Activated CD4-positive, alpha-beta memory T cell treated with anti-CD3 and anti-CD28 coated beads for 36 hours (primary cell): ENCODE results near the gene DR1. TPM values are rescaled to one million over a fixed set of nuclear protein-coding genes. Genes with fewer than 3 reads are reported as not detected.
A peak's percentile ranks its signal among the peaks of the same experiment; 100 is the strongest.

Experiments
- CTCF ChIA-PET: fragments of 350-600 bp; sonication (Branson Sonifier 250); formaldehyde crosslinking; loops from one replicate; lab custom pipeline; 2021; ENCODE audit warnings: antibody characterized with exemption, inconsistent platforms; lab: Charles Lee
- POLR2A ChIA-PET: fragments of 350-600 bp; sonication (Branson Sonifier 250); formaldehyde crosslinking; loops from one replicate; lab custom pipeline; 2021; ENCODE audit warnings: antibody characterized with exemption; lab: Charles Lee
- DNase-seq: peaks from one replicate; pipeline ENCODE4 v3.0.0-alpha.2; 2020
- H3K27ac Mint-ChIP-seq: one replicate; pipeline ENCODE4 v1.8.0; 2021; ENCODE audit warnings: mixed read lengths
- H3K27me3 Mint-ChIP-seq: one replicate; pipeline ENCODE4 v1.8.0; 2021; ENCODE audit warnings: mixed read lengths
- H3K36me3 Mint-ChIP-seq: one replicate; pipeline ENCODE4 v1.8.0; 2021; ENCODE audit warnings: mixed read lengths
- H3K4me1 Mint-ChIP-seq: one replicate; pipeline ENCODE4 v1.8.0; 2021; ENCODE audit warnings: low read depth, mixed read lengths
- H3K4me3 Mint-ChIP-seq: one replicate; pipeline ENCODE4 v1.8.0; 2021; ENCODE audit warnings: mild to moderate bottlenecking, mixed read lengths
- H3K9me3 Mint-ChIP-seq: one replicate; pipeline ENCODE4 v1.8.0; 2021; ENCODE audit warnings: mixed read lengths
- intact Hi-C: fragments of 100-400 bp; cut with micrococcal nuclease; formaldehyde crosslinking; loops from one replicate; pipeline ENCODE4 v1.15.1; 2023
- total RNA-seq, 2 experiments: library from RNA; stranded (reverse); gene quantifications; one replicate each; pipeline ENCODE4 v1.2.3, GENCODE V29; 2021

DR1 gene
- total RNA-seq, result 10 to 100 TPM; 74.9 to 77.4 TPM

DNA sequence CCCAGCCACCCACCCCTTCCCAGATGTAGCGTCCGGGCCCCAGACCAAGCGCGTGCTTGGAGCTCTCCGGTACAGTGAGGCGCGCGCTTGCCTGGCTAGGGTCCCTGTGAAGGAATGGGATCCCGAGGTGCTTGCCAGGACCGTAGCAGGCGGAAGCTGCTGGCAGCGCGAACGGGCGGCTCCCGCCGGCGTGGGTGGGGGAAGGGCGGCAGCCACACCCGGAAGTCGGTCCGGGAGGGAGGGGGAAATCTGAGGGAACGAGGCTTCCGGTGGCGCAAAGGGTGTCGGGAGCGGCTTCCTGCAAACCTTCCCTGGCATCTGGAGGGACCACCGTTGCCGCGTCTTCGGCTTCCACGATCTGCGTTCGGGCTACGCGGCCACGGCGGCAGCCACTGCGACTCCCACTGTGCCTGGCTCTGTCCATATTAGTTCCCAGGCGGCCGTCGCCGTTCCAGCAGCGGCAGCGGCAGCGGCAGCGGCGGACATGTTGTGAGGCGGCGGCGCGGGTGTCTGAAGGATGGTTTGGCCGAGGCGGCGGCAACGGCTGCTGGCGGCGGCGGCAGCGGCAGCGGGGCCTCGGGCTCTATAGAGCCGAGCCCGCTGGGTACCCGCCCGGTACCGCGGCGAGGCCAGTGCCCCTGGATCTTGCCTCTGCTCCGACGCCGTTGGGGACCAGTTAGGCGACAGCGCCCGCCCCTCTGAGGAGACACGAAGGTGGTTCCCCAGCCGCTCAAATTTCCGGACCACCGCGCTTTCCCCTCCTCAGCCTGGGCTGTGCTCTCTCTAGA lies at the start of gene DR1:
Gene DR1 (plus strand): TSS at position 275 of the 788 bp plus-strand sequence. CDS start 739 bp downstream, outside the sequence.
- CTCF ChIA-PET, result interaction anchor here (1.1 to 2.7 kb wide), 5 partner anchors 9 to 564 kb away, joined by 3 to 26 read pairs (median 4); partner anchors contain the start of gene GCLM

DNA sequence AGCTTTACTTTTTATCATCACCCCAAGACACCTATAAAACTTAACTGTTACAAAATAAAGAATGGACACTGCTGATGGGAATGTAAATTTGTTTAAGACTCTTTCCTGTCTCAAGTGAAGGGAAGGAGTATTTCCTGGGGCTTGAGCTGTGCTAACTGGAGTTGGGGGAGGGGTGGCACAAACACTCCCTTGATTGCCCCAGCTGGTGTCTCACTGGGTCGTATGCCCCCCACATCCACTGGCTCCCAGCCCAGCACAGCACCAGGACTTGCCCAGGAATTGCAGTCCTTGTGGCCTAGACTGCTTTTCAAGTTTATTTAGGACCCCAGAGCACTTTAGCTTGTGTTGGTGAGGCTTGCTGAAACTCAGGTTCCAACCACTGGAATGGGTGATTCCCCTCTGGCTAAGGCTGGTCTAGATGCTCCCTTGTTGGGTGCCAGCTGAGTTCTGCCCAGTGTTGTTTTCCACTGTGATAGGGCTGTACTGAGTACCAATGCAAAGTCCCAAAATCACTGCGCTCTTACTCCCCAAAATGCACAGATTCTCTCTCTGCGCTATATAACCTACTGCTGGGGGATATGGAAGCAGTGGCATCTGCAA lies 49.1 kb upstream of the DR1 start:
- no peak for DNase-seq
- Mint-ChIP-seq H3K36me3 (peaks cover 12% of the 10 kb centered on the region), H3K27me3 (no peaks in the 10 kb centered on the region), H3K4me3 (no peak overlapping the region), H3K9me3 (no peaks in the 10 kb centered on the region), H3K4me1 (no peaks in the 10 kb centered on the region), H3K27ac (no peak overlapping the region)
- POLR2A ChIA-PET, result no interaction called here
- intact Hi-C loops, result no loop called here
- CTCF ChIA-PET, result no interaction called here

More for the DNA sequence above, at the start of gene DR1:
- DNase-seq, result peak; percentile 95
- POLR2A ChIA-PET, result interaction anchor here (0.6 to 2.6 kb wide), 14 partner anchors 9 to 1581 kb away, joined by 3 to 15 read pairs (median 5); partner anchors contain the start of genes DNTTIP2 and MTF2
- intact Hi-C loops, result loop anchor here (1.0 to 5.0 kb wide), 9 partner anchors 41 to 1071 kb away; partner anchors contain the start of genes ABCD3, CCDC18, DIPK1A and DNTTIP2
- Mint-ChIP-seq H3K4me1 (peaks cover 22% of the 10 kb centered on the region), H3K9me3 (no peaks in the 10 kb centered on the region), H3K36me3 (peaks cover 25% of the 10 kb centered on the region), H3K27me3 (no peaks in the 10 kb centered on the region), H3K27ac (peak within 1 kb of the TSS; percentile 98), H3K4me3 (peak within 1 kb of the TSS; percentile 94)

DNA sequence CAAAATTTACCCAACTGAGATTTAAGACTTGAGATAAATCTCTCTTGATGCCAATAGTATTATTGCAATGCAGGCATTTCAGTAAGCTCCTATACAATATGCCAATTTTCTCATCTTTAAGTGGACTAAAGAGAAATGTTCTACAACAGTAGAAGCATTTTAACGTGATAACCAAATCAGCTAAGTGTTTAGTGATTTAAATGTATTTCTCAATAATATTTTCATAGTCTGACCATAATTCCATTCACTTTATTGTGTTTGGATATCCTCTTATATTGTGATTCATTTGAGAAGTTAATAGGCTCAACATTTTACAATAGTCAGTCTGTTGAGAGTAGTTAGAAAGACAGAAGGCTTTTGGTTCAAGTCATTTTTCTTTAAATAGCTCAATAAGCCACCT lies 44.6 kb upstream of the DR1 start:
- Mint-ChIP-seq H3K27me3 (no peaks in the 10 kb centered on the region), H3K27ac (no peak overlapping the region), H3K4me1 (no peaks in the 10 kb centered on the region), H3K9me3 (no peaks in the 10 kb centered on the region), H3K36me3 (peaks cover 3% of the 10 kb centered on the region), H3K4me3 (no peak overlapping the region)
- POLR2A ChIA-PET, result no interaction called here
- DNase-seq, result no peak
- intact Hi-C loops, result loop anchor here (5.0 kb wide), 1 partner anchor 136 kb away; no protein-coding TSS in a partner anchor
- CTCF ChIA-PET, result interaction anchor here (1.1 to 1.5 kb wide), 2 partner anchors 13 to 550 kb away, joined by 4 read pairs; no protein-coding TSS in a partner anchor

DNA sequence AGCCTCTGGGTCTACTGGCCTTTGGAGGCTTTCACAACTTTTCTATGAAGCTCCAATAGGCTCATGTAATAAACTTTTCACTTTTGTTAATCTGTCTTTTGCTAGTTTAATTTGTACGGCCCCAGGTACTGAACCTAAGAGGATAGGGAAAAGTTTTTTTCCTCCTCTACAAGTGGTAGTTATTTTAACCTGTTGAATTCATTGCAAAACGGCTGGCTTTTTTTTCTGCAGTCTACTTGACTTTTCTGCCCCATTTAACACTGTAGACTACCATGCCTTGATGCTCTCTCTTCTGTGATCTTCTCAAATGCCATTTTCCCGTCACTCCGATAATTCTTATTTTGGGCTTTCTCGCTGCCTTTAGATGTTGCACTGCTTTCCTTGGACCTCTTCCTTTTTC lies 43.6 kb upstream of the DR1 start:
- H3K9me3 Mint-ChIP-seq, result no peaks in the 10 kb centered on the region
- no peak for DNase-seq
- peaks cover 3% of the 10 kb centered on the region for H3K36me3 Mint-ChIP-seq
- POLR2A ChIA-PET, result no interaction called here
- CTCF ChIA-PET, result interaction anchor here (0.6 to 1.5 kb wide), 5 partner anchors 12 to 317 kb away, joined by 3 to 4 read pairs (median 3); no protein-coding TSS in a partner anchor
- intact Hi-C loops, result loop anchor here (5.0 kb wide), 1 partner anchor 135 kb away; no protein-coding TSS in a partner anchor
- H3K27ac Mint-ChIP-seq, result no peak overlapping the region
- no peak overlapping the region for H3K4me3 Mint-ChIP-seq
- H3K4me1 Mint-ChIP-seq, result no peaks in the 10 kb centered on the region
- H3K27me3 Mint-ChIP-seq, result no peaks in the 10 kb centered on the region

DNA sequence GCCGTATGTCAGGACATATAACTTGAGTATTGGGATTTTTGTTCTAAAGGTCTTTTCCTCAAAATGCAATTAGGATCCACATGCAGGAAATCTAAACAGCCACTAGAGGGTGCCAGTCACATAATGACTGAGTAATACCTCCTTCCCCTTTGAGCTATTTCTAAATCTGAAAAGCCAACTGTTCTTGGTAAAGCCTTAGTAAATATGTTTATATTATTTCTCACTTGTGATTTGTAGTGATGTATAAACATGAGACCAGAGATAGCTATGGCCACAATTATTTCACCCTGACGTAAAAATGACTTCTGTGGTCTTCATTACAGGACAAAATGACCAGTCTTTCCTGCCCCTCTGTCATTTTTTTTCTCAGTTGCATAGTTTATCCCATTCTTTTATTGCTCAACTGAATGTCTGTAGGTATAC lies 41.0 kb upstream of the DR1 start:
- H3K27me3 Mint-ChIP-seq, result no peaks in the 10 kb centered on the region
- H3K27ac Mint-ChIP-seq, result no peak overlapping the region
- H3K4me1 Mint-ChIP-seq, result no peaks in the 10 kb centered on the region
- H3K36me3 Mint-ChIP-seq, result no peaks in the 10 kb centered on the region
- POLR2A ChIA-PET, result no interaction called here
- no peaks in the 10 kb centered on the region for H3K9me3 Mint-ChIP-seq
- DNase-seq, result peak; percentile 26
- H3K4me3 Mint-ChIP-seq, result no peak overlapping the region
- CTCF ChIA-PET, result interaction anchor here (0.5 to 2.7 kb wide), 68 partner anchors 8 to 1414 kb away, joined by 3 to 30 read pairs (median 4); partner anchors contain the start of genes DR1 and MTF2
- intact Hi-C loops, result loop anchor here (1.0 to 5.0 kb wide), 5 partner anchors 42 to 540 kb away; no protein-coding TSS in a partner anchor

DNA sequence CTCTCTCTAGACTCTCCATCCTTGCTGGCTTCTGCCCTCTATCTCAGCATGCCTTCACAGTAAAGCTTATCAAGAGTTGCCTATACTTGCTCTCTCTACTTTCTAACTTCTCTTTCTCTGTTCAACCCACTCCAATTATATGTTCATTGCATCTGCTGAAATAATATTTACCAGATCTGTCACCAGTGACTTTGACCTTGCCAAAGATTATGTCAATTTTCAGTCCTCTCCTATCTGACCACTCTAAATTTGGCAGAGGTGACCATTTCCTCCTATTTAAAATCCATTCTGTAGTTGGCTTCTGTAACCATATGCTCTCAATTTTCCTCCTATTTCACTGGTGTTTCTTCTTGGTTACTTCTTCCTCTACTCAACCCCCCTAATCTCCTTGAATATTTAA lies 38.8 kb upstream of the DR1 start:
- POLR2A ChIA-PET, result no interaction called here

DNA sequence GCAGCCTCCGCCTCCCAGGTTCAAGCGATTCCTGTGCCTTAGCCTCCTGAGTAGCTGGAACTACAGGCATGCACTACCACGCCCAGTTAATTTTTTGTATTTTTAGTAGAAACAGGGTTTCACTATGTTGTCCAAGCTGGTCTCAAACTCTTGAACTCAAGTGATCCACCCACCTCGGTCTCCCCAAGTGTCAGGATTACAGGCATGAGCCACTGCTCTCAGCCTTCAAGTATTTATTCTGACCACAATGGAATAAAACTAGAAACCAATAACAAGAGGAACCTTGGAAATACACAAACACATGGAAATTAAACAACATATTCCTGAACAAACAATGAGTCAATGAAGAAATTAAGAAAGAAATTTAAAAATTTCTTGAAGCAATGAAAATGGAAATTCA lies 32.7 kb upstream of the DR1 start:
- Mint-ChIP-seq H3K4me1 (no peaks in the 10 kb centered on the region), H3K4me3 (no peak overlapping the region), H3K27ac (no peak overlapping the region), H3K9me3 (no peaks in the 10 kb centered on the region), H3K36me3 (peaks cover 6% of the 10 kb centered on the region), H3K27me3 (no peaks in the 10 kb centered on the region)
- DNase-seq, result no peak
- ChIA-PET POLR2A (no interaction called here), CTCF (interaction anchor here (0.7 to 2.0 kb wide), 2 partner anchors 8 to 11 kb away, joined by 4 read pairs; no protein-coding TSS in a partner anchor)
- intact Hi-C loops, result no loop called here

More for the DNA sequence above, 38.8 kb upstream of the DR1 start:
- Mint-ChIP-seq H3K27ac (no peak overlapping the region), H3K9me3 (no peaks in the 10 kb centered on the region), H3K4me3 (no peak overlapping the region), H3K27me3 (no peaks in the 10 kb centered on the region), H3K4me1 (no peaks in the 10 kb centered on the region), H3K36me3 (peaks cover 4% of the 10 kb centered on the region)
- CTCF ChIA-PET, result interaction anchor here (1.0 kb wide), 1 partner anchor 29 kb away, joined by 3 read pairs; no protein-coding TSS in a partner anchor
- DNase-seq, result no peak
- intact Hi-C loops, result no loop called here

DNA sequence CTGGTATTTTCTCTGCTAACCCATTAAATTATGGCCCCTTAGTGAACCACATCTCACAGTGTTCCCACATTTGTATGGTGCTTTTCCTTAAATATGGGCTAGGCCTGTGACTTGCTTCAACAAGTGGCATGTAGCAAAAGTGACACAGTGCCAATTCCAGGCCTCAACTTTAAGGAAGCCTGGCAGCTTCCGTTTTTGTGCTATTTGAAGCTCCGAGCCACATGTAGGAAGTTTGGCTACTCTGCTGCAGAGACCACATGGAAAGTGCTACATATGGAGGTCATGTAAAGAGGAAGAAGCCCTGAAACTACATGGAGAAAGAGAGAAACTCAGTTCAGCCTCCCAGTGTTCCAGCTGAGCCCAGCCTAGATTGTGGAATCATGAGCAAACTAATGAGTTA lies 28.5 kb upstream of the DR1 start:
- ChIA-PET POLR2A (no interaction called here), CTCF (interaction anchor here (0.5 to 0.9 kb wide), 2 partner anchors 10 to 13 kb away, joined by 3 to 7 read pairs; no protein-coding TSS in a partner anchor)
- intact Hi-C loops, result no loop called here
- Mint-ChIP-seq H3K4me1 (no peaks in the 10 kb centered on the region), H3K36me3 (peaks cover 2% of the 10 kb centered on the region), H3K27me3 (no peaks in the 10 kb centered on the region), H3K4me3 (no peak overlapping the region), H3K9me3 (no peaks in the 10 kb centered on the region), H3K27ac (no peak overlapping the region)
- DNase-seq, result no peak

DNA sequence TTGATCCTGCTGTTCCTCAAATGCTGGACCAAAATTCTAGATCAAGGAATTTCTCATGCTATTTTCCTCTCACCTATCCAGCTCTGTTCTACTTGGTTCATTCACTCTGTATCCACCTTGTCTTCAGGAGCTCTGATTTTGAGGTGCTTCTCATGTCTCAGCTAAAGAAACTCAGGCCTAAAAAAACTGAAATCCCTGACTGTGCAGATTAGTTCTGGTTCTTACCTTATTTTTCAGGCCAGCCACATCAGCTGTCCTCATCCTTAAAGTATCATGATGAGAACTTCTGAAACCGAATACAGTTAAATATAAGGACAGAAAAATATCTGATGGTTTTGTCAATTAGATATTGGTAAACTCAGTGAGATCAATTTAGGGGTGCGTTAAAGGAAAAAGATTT lies 27.8 kb upstream of the DR1 start:
- CTCF ChIA-PET, result interaction anchor here (0.5 to 3.5 kb wide), 2 partner anchors 10 to 14 kb away, joined by 3 to 14 read pairs; no protein-coding TSS in a partner anchor
- POLR2A ChIA-PET, result no interaction called here
- Mint-ChIP-seq H3K9me3 (no peaks in the 10 kb centered on the region), H3K36me3 (peaks cover 2% of the 10 kb centered on the region), H3K27me3 (no peaks in the 10 kb centered on the region), H3K4me3 (no peak overlapping the region), H3K4me1 (no peaks in the 10 kb centered on the region), H3K27ac (no peak overlapping the region)
- intact Hi-C loops, result no loop called here
- DNase-seq, result no peak

DNA sequence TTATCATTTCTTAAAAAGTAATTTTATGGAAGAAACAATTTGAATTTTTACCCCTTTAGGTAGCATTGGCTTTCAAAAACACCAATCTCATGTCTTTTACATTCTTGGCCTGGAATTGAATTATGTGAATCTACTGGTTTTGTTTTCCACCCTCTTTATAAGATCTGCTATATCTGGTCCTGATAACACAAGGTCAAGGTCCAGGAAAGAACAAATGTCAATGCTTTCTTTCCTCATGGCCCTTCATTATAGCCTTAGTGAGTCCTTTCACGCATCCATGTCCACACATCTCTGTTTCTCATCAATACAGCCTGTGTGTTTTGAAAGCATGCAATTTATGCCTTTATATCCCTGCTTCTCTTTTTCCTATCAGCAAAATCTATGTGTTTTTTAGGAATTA lies 24.0 kb upstream of the DR1 start:
- POLR2A ChIA-PET, result no interaction called here
- CTCF ChIA-PET, result interaction anchor here (1.3 kb wide), 1 partner anchor 17 kb away, joined by 3 read pairs; no protein-coding TSS in a partner anchor
- no peaks in the 10 kb centered on the region for H3K9me3 Mint-ChIP-seq
- intact Hi-C loops, result no loop called here
- H3K27me3 Mint-ChIP-seq, result no peaks in the 10 kb centered on the region
- H3K27ac Mint-ChIP-seq, result no peak overlapping the region
- no peaks in the 10 kb centered on the region for H3K4me1 Mint-ChIP-seq
- no peak overlapping the region for H3K4me3 Mint-ChIP-seq
- H3K36me3 Mint-ChIP-seq, result no peaks in the 10 kb centered on the region
- DNase-seq, result no peak

DNA sequence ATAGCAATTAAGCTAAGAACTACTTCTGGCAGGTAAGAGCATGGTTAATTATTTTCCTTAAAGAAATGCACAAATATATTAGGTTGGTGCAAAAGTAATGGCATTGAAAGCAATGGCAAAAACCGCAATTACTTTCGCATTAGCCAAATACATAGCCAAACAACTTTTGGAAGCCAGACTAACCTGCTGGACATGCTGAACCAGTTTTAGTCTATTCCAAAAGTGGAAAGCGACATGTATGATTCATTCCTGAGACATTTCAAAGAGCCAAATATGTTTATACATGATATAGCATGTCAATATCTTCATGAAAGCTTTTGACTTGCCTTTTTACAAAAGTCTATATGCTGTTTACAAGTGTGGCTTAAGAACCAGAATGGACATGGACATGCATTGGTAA lies 23.4 kb upstream of the DR1 start:
- Mint-ChIP-seq H3K27ac (no peak overlapping the region), H3K27me3 (no peaks in the 10 kb centered on the region), H3K4me1 (no peaks in the 10 kb centered on the region), H3K4me3 (no peak overlapping the region), H3K9me3 (no peaks in the 10 kb centered on the region), H3K36me3 (no peaks in the 10 kb centered on the region)
- ChIA-PET POLR2A (no interaction called here), CTCF (interaction anchor here (1.3 kb wide), 1 partner anchor 18 kb away, joined by 3 read pairs; no protein-coding TSS in a partner anchor)
- intact Hi-C loops, result no loop called here
- no peak for DNase-seq
